Endothelial cell of umbilical vein (primary cell): ENCODE data around the gene ADCY5. TPM values are rescaled to one million over a fixed set of nuclear protein-coding genes. Genes with fewer than 3 reads are reported as not detected.

Experiments
- BruUV-seq: library from RNA; stranded (reverse); fragments of 400-500 nt; replicated peaks from 2 replicates; lab custom pipeline; 2021; lab: Mats Ljungman, UMichigan
- CTCF ChIA-PET: fragments of 300-600, 350-600 bp; sonication (Branson Sonifier 250); formaldehyde crosslinking; loops from one replicate; lab custom pipeline; 2021; ENCODE audit warnings: antibody characterized with exemption, inconsistent platforms; lab: Charles Lee
- POLR2A ChIA-PET: fragments of 300-600, 350-600 bp; sonication (Branson Sonifier 250); formaldehyde crosslinking; loops from one replicate; lab custom pipeline; 2021; ENCODE audit warnings: antibody characterized with exemption, inconsistent platforms; lab: Charles Lee
- DNase-seq: peaks from one replicate; pipeline ENCODE4 v3.0.0-alpha.2; 2011; ENCODE audit warnings: low read depth, low spot score
- FAIRE-seq: peaks from 2 replicates; lab custom pipeline; 2011; peaks lifted over from hg19 to GRCh38; lab: Jason Lieb, UNC
- H2AFZ ChIP-seq: 2 replicates; pipeline ENCODE4 v1.6.0; 2012; ENCODE audit warnings: low read depth, low read length, control low read depth, inconsistent platforms
- H3K27ac ChIP-seq: 2 replicates; pipeline ENCODE4 v1.5.1; 2011; ENCODE audit warnings: low read depth, mild to moderate bottlenecking, control low read depth, low read length, moderate library complexity; ENCODE audit not compliant: insufficient read depth
- H3K27me3 ChIP-seq, 2 experiments: 2 replicates each; pipeline versions ENCODE4 v1.6.0 to v1.6.1; 2011; ENCODE audit warnings: low read length in 2 of 2, mixed read lengths in 1 of 2; ENCODE audit not compliant: control insufficient read depth in 2 of 2, insufficient read depth in 2 of 2
- H3K36me3 ChIP-seq, 2 experiments: 2 replicates in 1 of 2; 3 replicates in 1 of 2; pipeline ENCODE4 v1.5.1; 2011; ENCODE audit warnings: low read length in 2 of 2, mild to moderate bottlenecking in 1 of 2, moderate library complexity in 1 of 2; ENCODE audit not compliant: control insufficient read depth in 2 of 2, insufficient read depth in 2 of 2; ENCODE audit errors: extremely low read depth in 1 of 2
- H3K4me1 ChIP-seq: 3 replicates; pipeline ENCODE4 v1.5.1; 2011; ENCODE audit warnings: mild to moderate bottlenecking, low read length; ENCODE audit not compliant: control insufficient read depth, insufficient read depth; ENCODE audit errors: extremely low read depth
- H3K4me2 ChIP-seq: 2 replicates; pipeline ENCODE4 v1.6.1; 2011; ENCODE audit warnings: low read length, control low read depth, mixed read lengths; ENCODE audit not compliant: insufficient read depth
- H3K4me3 ChIP-seq, 3 experiments: fragments of 200-600 bp in 1 of 3; sonication (generic), shearing (Covaris generic) in 1 of 3; replicated peaks in 1 of 3; 2 replicates each; pipeline ENCODE4 v1.5.1; 2011 to 2016; ENCODE audit warnings: control low read depth in 3 of 3, low read length in 3 of 3, mild to moderate bottlenecking in 2 of 3, inconsistent platforms in 1 of 3, low read depth in 1 of 3, moderate library complexity in 1 of 3; ENCODE audit not compliant: insufficient read depth in 1 of 3
- H3K79me2 ChIP-seq: 2 replicates; pipeline ENCODE4 v1.6.0; 2012; ENCODE audit warnings: low read length, inconsistent platforms; ENCODE audit not compliant: control insufficient read depth, insufficient read depth
- H3K9ac ChIP-seq: replicated peaks from 2 replicates; pipeline ENCODE3; 2011; ENCODE audit warnings: low read length, control low read depth; ENCODE audit not compliant: insufficient read depth; ENCODE audit errors: extremely low read depth
- H3K9me1 ChIP-seq: replicated peaks from 3 replicates; pipeline ENCODE4 v1.6.0; 2011; ENCODE audit warnings: mild to moderate bottlenecking, low read length; ENCODE audit not compliant: control insufficient read depth, insufficient read depth; ENCODE audit errors: extremely low read depth
- H3K9me3 ChIP-seq: replicated peaks from 2 replicates; pipeline ENCODE4 v1.5.1; 2012; ENCODE audit warnings: low read length, inconsistent platforms; ENCODE audit not compliant: control insufficient read depth, insufficient read depth
- H4K20me1 ChIP-seq: replicated peaks from 2 replicates; pipeline ENCODE3; 2011; ENCODE audit warnings: mild to moderate bottlenecking, low read length; ENCODE audit not compliant: control insufficient read depth, insufficient read depth; ENCODE audit errors: extremely low read depth
- EZH2 ChIP-seq: IDR thresholded peaks from 2 replicates; pipeline ENCODE4 v1.6.1; 2012; ENCODE audit warnings: borderline replicate concordance, low read depth, mild to moderate bottlenecking, moderate library complexity, low read length, inconsistent platforms; ENCODE audit not compliant: severe bottlenecking
- FOS ChIP-seq: IDR thresholded peaks from 2 replicates; pipeline ENCODE4 v1.6.1; 2011; ENCODE audit warnings: mild to moderate bottlenecking, low read length, moderate library complexity, borderline replicate concordance; ENCODE audit not compliant: insufficient read depth
- GATA2 ChIP-seq: IDR thresholded peaks from 2 replicates; pipeline ENCODE4 v1.7.0; 2011; ENCODE audit warnings: low read depth, mild to moderate bottlenecking, moderate library complexity, mixed read lengths, low read length; ENCODE audit not compliant: insufficient read length, insufficient read depth
- JUN ChIP-seq: IDR thresholded peaks from 2 replicates; pipeline ENCODE4 v1.6.1; 2011; ENCODE audit warnings: borderline replicate concordance, low read depth; ENCODE audit not compliant: insufficient read length, insufficient read depth
- MYC ChIP-seq: IDR thresholded peaks from one replicate; pipeline ENCODE4 v1.6.1; 2011; ENCODE audit warnings: mild to moderate bottlenecking, low read depth, low read length
- POLR2A ChIP-seq: IDR thresholded peaks from 2 replicates; pipeline ENCODE4 v1.6.1; 2012; ENCODE audit warnings: low read depth, mild to moderate bottlenecking, control low read depth, low read length
- POLR2AphosphoS5 ChIP-seq: IDR thresholded peaks from 2 replicates; pipeline ENCODE4 v1.6.1; 2012; ENCODE audit warnings: low read depth, mild to moderate bottlenecking, control low read depth, low read length, moderate library complexity; ENCODE audit not compliant: insufficient read depth
- dilution Hi-C: fragments of 300-500 bp; cut with MboI; formaldehyde crosslinking; loops from one replicate; pipeline ENCODE4 v1.15.0; 2019; ENCODE audit warnings: low sequenced_read_pairs; ENCODE audit not compliant: extremely low pct_ligation_motif_present
- intact Hi-C: fragments of 100-400 bp; cut with micrococcal nuclease; formaldehyde crosslinking; loops from one replicate; pipeline ENCODE4 v1.10.0; 2022
- polyA plus RNA-seq, 4 experiments: library from polyadenylated mRNA; depleted of rRNA in 3 of 4; stranded (reverse) in 3 of 4; unstranded in 1 of 4; fragments of >200 nt; gene quantifications; 2 replicates each; pipeline versions ENCODE4 v1.2.1 to v1.2.3, GENCODE V29; 2011 to 2012; ENCODE audit warnings: missing spikeins in 1 of 4
- total RNA-seq: library from RNA; stranded (reverse); gene quantifications from 2 replicates; pipeline ENCODE4 v1.2.3, GENCODE V29; 2021
- TF ChIP-seq, protein P1 (sequence below): IDR thresholded peaks from 2 replicates; pipeline ENCODE4 v1.6.1; 2011; ENCODE audit not compliant: insufficient read depth, insufficient read length
- TF ChIP-seq, protein P2 (sequence below), 2 donors: IDR thresholded peaks; 1 replicate in 1 of 2; 2 replicates in 1 of 2; pipeline ENCODE4 v1.5.1; 2011; ENCODE audit warnings: low read length in 2 of 2, mild to moderate bottlenecking in 2 of 2, moderate library complexity in 2 of 2, control low read depth in 1 of 2, inconsistent platforms in 1 of 2, low read depth in 1 of 2; ENCODE audit not compliant: insufficient read depth in 1 of 2; ENCODE audit errors: extremely low read depth in 1 of 2

Gene ADCY5
- total and polyA plus RNA-seq, 2 donors (not counting 3 experiments of a cell fraction or from before 2014, with no cell fraction given): 0.01 TPM; not detected in 1

DNA sequence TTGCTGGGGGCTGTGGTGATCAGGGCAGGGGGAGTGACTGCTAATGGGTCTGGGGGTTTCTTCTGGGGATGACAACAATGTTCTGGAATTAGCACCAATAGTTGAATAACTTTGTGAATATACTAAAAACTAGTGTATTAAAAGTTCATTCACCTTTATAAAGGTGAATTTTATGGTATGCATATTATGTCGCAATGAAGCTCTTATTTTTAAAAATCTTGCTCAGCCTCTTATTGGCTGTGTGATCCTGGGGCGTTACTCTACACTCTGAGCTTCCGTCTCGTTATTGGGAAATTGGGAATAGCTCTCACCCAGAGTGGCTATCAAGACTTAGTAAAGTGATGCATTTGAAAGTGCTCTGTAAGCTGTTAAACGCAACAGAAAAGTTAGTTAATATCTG is 141.8 kb downstream of the ADCY5 start:
- Histone ChIP-seq H3K27me3 (no peaks in the 10 kb centered on the region), H3K4me3 (no peak overlapping the region), H3K4me2 (no peak overlapping the region), H3K9me3 (no peaks in the 10 kb centered on the region), H3K36me3 (no peaks in the 10 kb centered on the region), H3K79me2 (no peaks in the 10 kb centered on the region), H3K4me1 (no peaks in the 10 kb centered on the region), H3K27ac (no peak overlapping the region), H4K20me1 (no peaks in the 10 kb centered on the region), H2AFZ (no peak overlapping the region), H3K9me1 (no peaks in the 10 kb centered on the region), H3K9ac (no peak overlapping the region)
- ChIA-PET CTCF (interaction anchor here (0.8 to 2.3 kb wide), 7 partner anchors 8 to 593 kb away, joined by 3 to 10 read pairs (median 4); no protein-coding TSS in a partner anchor), POLR2A (no interaction called here)
- FAIRE-seq (no peak), DNase-seq (no peak)
- intact Hi-C loops: no loop called here
- dilution Hi-C loops: no loop called here
- TF ChIP-seq EZH2 (no peak), JUN (no peak), POLR2AphosphoS5 (no peak), GATA2 (no peak), FOS (no peak), POLR2A (no peak), MYC (no peak)
- TF ChIP-seq, protein P1, sequence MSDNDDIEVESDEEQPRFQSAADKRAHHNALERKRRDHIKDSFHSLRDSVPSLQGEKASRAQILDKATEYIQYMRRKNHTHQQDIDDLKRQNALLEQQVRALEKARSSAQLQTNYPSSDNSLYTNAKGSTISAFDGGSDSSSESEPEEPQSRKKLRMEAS: no peak
- TF ChIP-seq, protein P2, sequence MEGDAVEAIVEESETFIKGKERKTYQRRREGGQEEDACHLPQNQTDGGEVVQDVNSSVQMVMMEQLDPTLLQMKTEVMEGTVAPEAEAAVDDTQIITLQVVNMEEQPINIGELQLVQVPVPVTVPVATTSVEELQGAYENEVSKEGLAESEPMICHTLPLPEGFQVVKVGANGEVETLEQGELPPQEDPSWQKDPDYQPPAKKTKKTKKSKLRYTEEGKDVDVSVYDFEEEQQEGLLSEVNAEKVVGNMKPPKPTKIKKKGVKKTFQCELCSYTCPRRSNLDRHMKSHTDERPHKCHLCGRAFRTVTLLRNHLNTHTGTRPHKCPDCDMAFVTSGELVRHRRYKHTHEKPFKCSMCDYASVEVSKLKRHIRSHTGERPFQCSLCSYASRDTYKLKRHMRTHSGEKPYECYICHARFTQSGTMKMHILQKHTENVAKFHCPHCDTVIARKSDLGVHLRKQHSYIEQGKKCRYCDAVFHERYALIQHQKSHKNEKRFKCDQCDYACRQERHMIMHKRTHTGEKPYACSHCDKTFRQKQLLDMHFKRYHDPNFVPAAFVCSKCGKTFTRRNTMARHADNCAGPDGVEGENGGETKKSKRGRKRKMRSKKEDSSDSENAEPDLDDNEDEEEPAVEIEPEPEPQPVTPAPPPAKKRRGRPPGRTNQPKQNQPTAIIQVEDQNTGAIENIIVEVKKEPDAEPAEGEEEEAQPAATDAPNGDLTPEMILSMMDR (IDR thresholded peaks at IDR 0.05; ENCODE audit: extremely low read depth in 1 of 2, insufficient read depth in 1 of 2, low read depth in 1 of 2, low read length in 2 of 2): no peak
- no TSS peak for BruUV-seq
